ENCODE measurements around the gene RBM4. TPM values are rescaled to one million over a fixed set of nuclear protein-coding genes. Genes with fewer than 3 reads are reported as not detected.

RBM4 gene
- total and polyA plus RNA-seq, 4 donors: 36.9 to 59.2 (median 46.4) TPM

- Histone ChIP-seq H3K27ac (ENCODE audit: low read depth in 1 of 2, low read length in 2 of 2) (peak overlapping the region in 1 of 2 donors; percentile 14), H3K36me3 (ENCODE audit: control insufficient read depth in 4 of 4, insufficient read depth in 3 of 4, low read depth in 1 of 4, low read length in 3 of 4) (no peaks in the 10 kb centered on the region), H3K27me3 (ENCODE audit: control insufficient read depth in 4 of 4, insufficient read depth in 4 of 4, low read length in 3 of 4) (no peaks in the 10 kb centered on the region), H3K4me1 (ENCODE audit: control insufficient read depth in 4 of 4, insufficient read depth in 4 of 4, low read length in 3 of 4) (peaks cover 20 to 54% (median 39%) of the 10 kb centered on the region in 4 donors), H3K9ac (ENCODE audit: low read depth in 1 of 2, low read length in 2 of 2) (no peak overlapping the region), H3K4me3 (ENCODE audit: low read depth in 1 of 3, low read length in 3 of 3) (no peak overlapping the region), H3K9me3 (ENCODE audit: control insufficient read depth in 4 of 4, low read length in 3 of 4) (no peaks in the 10 kb centered on the region)
- peak; percentile 81 for DNase-seq (ENCODE audit: low spot score)
- TF ChIP-seq REST (IDR thresholded peaks at IDR 0.05) (no peak), MAX (IDR thresholded peaks at IDR 0.05) (no peak), HNF4G (IDR thresholded peaks at IDR 0.05) (no peak), FOXA1 (IDR thresholded peaks at IDR 0.05) (no peak), TAF1 (conservative IDR thresholded peaks at IDR 0.05) (no peak), ATF3 (IDR thresholded peaks at IDR 0.05) (no peak), RAD21 (IDR thresholded peaks at IDR 0.05) (no peak)
- WGBS: 68% methylated on average over 5 of the region's 5 CpGs
These were observed 43.1 kb upstream of the RBM4 start for GRCh38 chr11:66595245-66595904.

- no peak overlapping the region for H3K4me3 ChIP-seq (ENCODE audit: low read depth in 1 of 3, low read length in 3 of 3)
- no peak overlapping the region for H3K27ac ChIP-seq (ENCODE audit: low read depth in 1 of 2, low read length in 2 of 2)
- no peak for TF ChIP-seq CTCF (IDR thresholded peaks at IDR 0.05; ENCODE audit: low read depth, low read length, missing input control)
- no peak for TF ChIP-seq NR2F2 (IDR thresholded peaks at IDR 0.05)
- TF ChIP-seq RXRA (IDR thresholded peaks at IDR 0.05): no peak
- no peak for TF ChIP-seq EGR1 (IDR thresholded peaks at IDR 0.05; ENCODE audit: low read depth in 2 of 2)
- TF ChIP-seq SP1 (IDR thresholded peaks at IDR 0.05): no peak
- TF ChIP-seq REST (IDR thresholded peaks at IDR 0.05): no peak
- no peak for TF ChIP-seq MAX (IDR thresholded peaks at IDR 0.05)
- TF ChIP-seq HNF4A (conservative IDR thresholded peaks at IDR 0.05): no peak
- TF ChIP-seq ATF3 (IDR thresholded peaks at IDR 0.05): no peak
- TF ChIP-seq TAF1 (conservative IDR thresholded peaks at IDR 0.05): no peak
- no peak for TF ChIP-seq YY1 (IDR thresholded peaks at IDR 0.05)
- TF ChIP-seq GABPA (IDR thresholded peaks at IDR 0.05 in 1 of 2, conservative IDR thresholded peaks at IDR 0.05 in 1 of 2): no peak
- no peak for TF ChIP-seq RAD21 (IDR thresholded peaks at IDR 0.05)
- TF ChIP-seq FOXA2 (IDR thresholded peaks at IDR 0.05): no peak
- TF ChIP-seq FOXA1 (IDR thresholded peaks at IDR 0.05): no peak
- TF ChIP-seq JUND (IDR thresholded peaks at IDR 0.05): no peak
- no peak for TF ChIP-seq HNF4G (IDR thresholded peaks at IDR 0.05)
- peaks cover 16 to 51% (median 46%) of the 10 kb centered on the region in 4 donors for H3K4me1 ChIP-seq (ENCODE audit: control insufficient read depth in 4 of 4, insufficient read depth in 4 of 4, low read length in 3 of 4)
- peaks cover 0 to 5% (median 0%) of the 10 kb centered on the region in 4 donors for H3K36me3 ChIP-seq (ENCODE audit: control insufficient read depth in 4 of 4, insufficient read depth in 3 of 4, low read depth in 1 of 4, low read length in 3 of 4)
- no peaks in the 10 kb centered on the region for H3K27me3 ChIP-seq (ENCODE audit: control insufficient read depth in 4 of 4, insufficient read depth in 4 of 4, low read length in 3 of 4)
- DNase-seq (ENCODE audit: low spot score): no peak
- 58% methylated on average over 6 of the region's 6 CpGs for WGBS
- no peak overlapping the region for H3K9ac ChIP-seq (ENCODE audit: low read depth in 1 of 2, low read length in 2 of 2)
- H3K9me3 ChIP-seq (ENCODE audit: control insufficient read depth in 4 of 4, low read length in 3 of 4): no peaks in the 10 kb centered on the region
These were observed 39.5 kb upstream of the RBM4 start for GRCh38 chr11:66598993-66599392.

Measured in liver (tissue), 9 donors.